ENCODE results near the gene FSTL3. TPM values are rescaled to one million over a fixed set of nuclear protein-coding genes. Genes with fewer than 3 reads are reported as not detected.

Gene FSTL3
- total RNA-seq (2022; extraction: Qiagen RNA extraction): 190 to 250 TPM (median 228 TPM) in 5 replicates

DNA sequence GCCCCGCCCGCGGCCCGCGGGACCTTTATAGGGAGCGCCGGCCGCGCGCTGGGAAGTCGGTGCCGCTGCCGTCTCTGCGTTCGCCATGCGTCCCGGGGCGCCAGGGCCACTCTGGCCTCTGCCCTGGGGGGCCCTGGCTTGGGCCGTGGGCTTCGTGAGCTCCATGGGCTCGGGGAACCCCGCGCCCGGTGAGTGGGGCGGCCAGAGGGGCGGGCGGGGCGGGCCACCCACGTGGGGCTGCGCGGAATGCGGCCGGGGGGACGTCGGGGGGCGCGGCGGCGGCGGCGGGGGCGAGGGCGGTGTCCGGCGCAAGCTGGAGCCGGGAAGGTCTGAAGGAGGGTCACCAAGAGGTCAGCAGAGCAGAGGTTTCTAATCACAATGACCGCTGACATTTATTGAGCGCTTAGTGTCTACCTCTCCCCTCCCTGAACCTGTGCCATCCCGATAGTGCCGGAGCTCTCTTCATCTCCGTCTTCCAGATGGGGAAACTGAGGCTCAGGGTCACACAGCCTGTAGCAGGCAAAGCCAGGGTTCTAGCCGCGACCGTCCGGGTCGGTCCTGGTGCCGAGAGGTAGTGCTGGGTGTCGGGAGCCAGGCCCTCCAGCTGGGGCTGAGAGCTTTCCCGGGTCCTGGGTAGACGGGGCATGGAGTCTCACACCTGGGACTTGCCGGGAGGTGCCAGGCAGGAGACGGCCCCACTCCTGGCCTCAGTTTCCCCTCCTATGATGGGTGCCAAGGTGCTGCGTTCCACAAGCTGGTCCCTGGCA, at the start of gene FSTL3:
FSTL3 (plus strand) TSS at position 54 of the 767 bp plus-strand sequence; CDS start at position 86, 32 bp downstream.

GRCh38 chr19:633068-633785, 43.0 kb upstream of the FSTL3 start, which contains the start of gene POLRMT:
Gene POLRMT, minus strand, starts transcription at chr19:633537. Its CDS starts 25 bp downstream, at chr19:633512.

GRCh38 chr19:639253-640160, 36.7 kb upstream of the FSTL3 start, which contains the start of gene FGF22:
Gene FGF22, plus strand, starts transcription at chr19:639879. Its CDS starts 47 bp downstream, at chr19:639926.

GRCh38 chr19:662962-663681, 13.1 kb upstream of the FSTL3 start, which contains the start of gene RNF126:
Gene RNF126, minus strand, starts transcription at chr19:663214. Its CDS starts 93 bp downstream, at chr19:663121.

DNA sequence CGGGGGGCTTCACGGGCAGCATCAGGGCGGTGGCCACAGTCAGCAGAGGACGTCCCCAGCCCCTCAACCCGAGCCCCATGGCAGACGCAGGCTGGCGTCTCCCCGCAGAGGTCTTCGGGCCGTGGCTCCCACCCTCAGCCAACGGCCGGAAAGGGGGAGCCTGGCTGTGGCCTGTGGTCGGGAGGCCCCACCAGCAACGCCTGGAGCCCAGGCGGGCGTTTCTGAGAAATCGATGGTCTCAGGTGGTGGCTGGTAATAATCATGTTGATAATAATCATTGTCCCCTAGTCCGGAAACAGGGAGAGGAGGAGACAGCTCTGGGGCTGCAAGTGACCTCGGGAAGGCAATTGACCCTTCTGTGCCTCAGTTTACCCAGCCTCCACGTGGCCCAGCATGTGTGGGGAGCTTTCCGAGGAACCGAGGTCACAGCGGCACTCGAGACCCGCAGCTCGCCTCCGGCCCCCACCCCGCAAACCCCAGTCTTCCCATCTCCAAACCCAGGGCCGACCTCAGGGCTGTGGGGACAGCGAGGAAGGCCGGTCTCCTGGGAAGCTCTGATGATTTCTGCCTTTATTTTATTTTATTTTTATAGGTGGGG, 19.3 kb downstream of the FSTL3 start, which contains the start of gene PRSS57:
PRSS57 (minus strand) TSS at position 101 of the 598 bp plus-strand sequence; CDS start at position 79, 22 bp downstream.

GRCh38 chr19:708154-709143, 32.3 kb downstream of the FSTL3 start, which contains the start of gene PALM:
Gene PALM, plus strand, starts transcription at chr19:708935. Its CDS starts 212 bp downstream, at chr19:709147.

Other genes starting within 250 kb of the FSTL3 start
- 0.60 to 1.8 TPM (median 1.4 TPM) in 5 replicates for gene SHC2, start 215.4 kb upstream of the FSTL3 start, total RNA-seq (2022; extraction: Qiagen RNA extraction)
- 0.07 to 0.49 TPM (median 0.45 TPM) in 5 replicates for gene MADCAM1, start 179.9 kb upstream of the FSTL3 start, total RNA-seq (2022; extraction: Qiagen RNA extraction)
- 10.6 to 18.0 TPM (median 17.2 TPM) in 5 replicates for gene TPGS1, start 168.9 kb upstream of the FSTL3 start, total RNA-seq (2022; extraction: Qiagen RNA extraction)
- 59.0 to 102 TPM (median 94.1 TPM) in 5 replicates for gene CDC34, start 144.6 kb upstream of the FSTL3 start, total RNA-seq (2022; extraction: Qiagen RNA extraction)
- gene GZMM, start 132.3 kb upstream of the FSTL3 start, total RNA-seq (2022; extraction: Qiagen RNA extraction): 0.29 to 0.56 TPM (median 0.46 TPM) in 5 replicates
- gene BSG, start 103.8 kb upstream of the FSTL3 start, total RNA-seq (2022; extraction: Qiagen RNA extraction): 634 to 727 TPM (median 703 TPM) in 5 replicates
- gene HCN2, start 86.5 kb upstream of the FSTL3 start, total RNA-seq (2022; extraction: Qiagen RNA extraction): 25.9 to 39.7 TPM (median 37.5 TPM) in 5 replicates
- gene POLRMT, start 42.9 kb upstream of the FSTL3 start, total RNA-seq (2022; extraction: Qiagen RNA extraction): 69.5 to 94.1 TPM (median 92.9 TPM) in 5 replicates
- 0.28 to 0.77 TPM (median 0.72 TPM) in 5 replicates for gene FGF22, start 36.5 kb upstream of the FSTL3 start, total RNA-seq (2022; extraction: Qiagen RNA extraction)
- 52.1 to 76.4 TPM (median 74.4 TPM) in 5 replicates for gene RNF126, start 13.2 kb upstream of the FSTL3 start, total RNA-seq (2022; extraction: Qiagen RNA extraction)
- 0.18 to 0.23 TPM in 2 of 5 replicates, not detected in the others for gene PRSS57, start 19.1 kb downstream of the FSTL3 start, total RNA-seq (2022; extraction: Qiagen RNA extraction)
- 11.0 to 15.7 TPM (median 14.8 TPM) in 5 replicates for gene PALM, start 32.5 kb downstream of the FSTL3 start, total RNA-seq (2022; extraction: Qiagen RNA extraction)
- 66.4 to 87.9 TPM (median 83.2 TPM) in 5 replicates for gene MISP, start 74.7 kb downstream of the FSTL3 start, total RNA-seq (2022; extraction: Qiagen RNA extraction)
- 202 to 210 TPM (median 205 TPM) in 5 replicates for gene PTBP1, start 121.1 kb downstream of the FSTL3 start, total RNA-seq (2022; extraction: Qiagen RNA extraction)
- 1.9 to 5.5 TPM (median 4.8 TPM) in 5 replicates for gene PLPPR3, start 145.6 kb downstream of the FSTL3 start, total RNA-seq (2022; extraction: Qiagen RNA extraction)
- 0.07 to 0.28 TPM (median 0.20 TPM) in 5 replicates for gene AZU1, start 151.4 kb downstream of the FSTL3 start, total RNA-seq (2022; extraction: Qiagen RNA extraction)
- 0.13 to 0.42 TPM (median 0.30 TPM) in 5 replicates for gene PRTN3, start 164.6 kb downstream of the FSTL3 start, total RNA-seq (2022; extraction: Qiagen RNA extraction)
- gene ELANE, start 175.9 kb downstream of the FSTL3 start, total RNA-seq (2022; extraction: Qiagen RNA extraction): not detected in 5 replicates
- 10.4 to 27.5 TPM (median 22.2 TPM) in 5 replicates for gene CFD, start 183.3 kb downstream of the FSTL3 start, total RNA-seq (2022; extraction: Qiagen RNA extraction)
- 11.6 to 25.0 TPM (median 22.0 TPM) in 5 replicates for gene MED16, start 216.8 kb downstream of the FSTL3 start, total RNA-seq (2022; extraction: Qiagen RNA extraction)
- gene RNU6-9, start 217.1 kb downstream of the FSTL3 start, total RNA-seq (2022; extraction: Qiagen RNA extraction): not detected in 5 replicates
- 25.9 to 43.5 TPM (median 37.1 TPM) in 5 replicates for gene R3HDM4, start 236.8 kb downstream of the FSTL3 start, total RNA-seq (2022; extraction: Qiagen RNA extraction)
- gene KISS1R, start 240.9 kb downstream of the FSTL3 start, total RNA-seq (2022; extraction: Qiagen RNA extraction): 0.31 to 0.65 TPM (median 0.54 TPM) in 4 of 5 replicates, not detected in the other
- 3.2 to 5.3 TPM (median 5.3 TPM) in 5 replicates for gene ARID3A, start 249.6 kb downstream of the FSTL3 start, total RNA-seq (2022; extraction: Qiagen RNA extraction)